Fibroblast of lung (primary cell): ENCODE results near the gene C2CD4C. TPM values are rescaled to one million over a fixed set of nuclear protein-coding genes. Genes with fewer than 3 reads are reported as not detected.

Experiments used
- DNase-seq, 2 donors: peaks; one replicate each; pipeline versions ENCODE4 v3.0.0 to v3.0.0-alpha.2; 2010; ENCODE audit warnings: low read depth in 2 of 2
- H2AFZ ChIP-seq: 2 replicates; pipeline ENCODE4 v1.5.1; 2012; ENCODE audit warnings: low read length, control low read depth, inconsistent platforms
- H3K27ac ChIP-seq: 2 replicates; pipeline ENCODE4 v1.5.1; 2011; ENCODE audit warnings: low read length, control low read depth; ENCODE audit not compliant: insufficient read depth
- H3K27me3 ChIP-seq: 2 replicates; pipeline ENCODE4 v1.5.1; 2011; ENCODE audit warnings: mild to moderate bottlenecking, low read length; ENCODE audit not compliant: control insufficient read depth, insufficient read depth
- H3K36me3 ChIP-seq: 2 replicates; pipeline ENCODE4 v1.5.1; 2011; ENCODE audit warnings: low read length; ENCODE audit not compliant: control insufficient read depth, insufficient read depth
- H3K4me1 ChIP-seq: 2 replicates; pipeline ENCODE4 v1.5.1; 2011; ENCODE audit warnings: low read length; ENCODE audit not compliant: control insufficient read depth, insufficient read depth; ENCODE audit errors: extremely low read depth
- H3K4me2 ChIP-seq: 2 replicates; pipeline ENCODE4 v1.5.1; 2011; ENCODE audit warnings: low read length, control low read depth; ENCODE audit not compliant: insufficient read depth; ENCODE audit errors: extremely low read depth
- H3K4me3 ChIP-seq, 4 experiments: fragments of 200-600 bp in 1 of 4; sonication (generic) in 1 of 4; replicated peaks in 1 of 4; 2 replicates each; pipeline ENCODE4 v1.5.1; 2011 to 2016; ENCODE audit warnings: low read length in 4 of 4, low read depth in 3 of 4, mild to moderate bottlenecking in 3 of 4, control low read depth in 2 of 4, inconsistent platforms in 1 of 4, mixed read lengths in 1 of 4; ENCODE audit not compliant: insufficient read depth in 1 of 4; ENCODE audit errors: control extremely low read depth in 1 of 4
- H3K79me2 ChIP-seq: 2 replicates; pipeline ENCODE4 v1.5.1; 2012; ENCODE audit warnings: mild to moderate bottlenecking, low read length, inconsistent platforms; ENCODE audit not compliant: control insufficient read depth, insufficient read depth
- H3K9ac ChIP-seq: 2 replicates; pipeline ENCODE4 v1.5.1; 2011; ENCODE audit warnings: mild to moderate bottlenecking, low read length, control low read depth; ENCODE audit not compliant: insufficient read depth
- H3K9me3 ChIP-seq: 2 replicates; pipeline ENCODE4 v1.5.1; 2012; ENCODE audit warnings: low read depth, low read length; ENCODE audit not compliant: control insufficient read depth, insufficient read depth
- H4K20me1 ChIP-seq: 2 replicates; pipeline ENCODE4 v1.5.1; 2011; ENCODE audit warnings: low read length; ENCODE audit not compliant: control insufficient read depth, insufficient read depth; ENCODE audit errors: extremely low read depth
- EZH2 ChIP-seq: IDR thresholded peaks from 2 replicates; pipeline ENCODE4 v1.5.1; 2012; ENCODE audit warnings: low read length, control low read depth, mild to moderate bottlenecking; ENCODE audit errors: missing control alignments
- polyA minus RNA-seq: library from RNA; depleted of rRNA, polyadenylated mRNA; stranded (reverse); fragments of >200 nt; gene quantifications from 2 replicates; pipeline ENCODE4 v1.2.3, GENCODE V29; 2011; ENCODE audit warnings: low replicate concordance
- polyA plus RNA-seq, 2 donors: library from polyadenylated mRNA; depleted of rRNA in 1 of 2; stranded (reverse) in 1 of 2; unstranded in 1 of 2; fragments of >200 nt; gene quantifications; 2 replicates each; pipeline ENCODE4 v1.2.1, GENCODE V29; 2011 to 2012; ENCODE audit warnings: missing spikeins in 1 of 2
- total RNA-seq: library from RNA; depleted of rRNA; stranded (reverse); fragments of >200 nt; gene quantifications from 2 replicates; pipeline ENCODE4 v1.2.1, GENCODE V29; 2014
- TF ChIP-seq, protein P1 (sequence below), 2 donors: IDR thresholded peaks in 1 of 2; conservative IDR thresholded peaks in 1 of 2; 1 replicate in 1 of 2; 2 replicates in 1 of 2; pipeline ENCODE4 v1.5.1; 2011 to 2012; ENCODE audit warnings: low read length in 2 of 2, control low read depth in 1 of 2, inconsistent platforms in 1 of 2, low read depth in 1 of 2, mild to moderate bottlenecking in 1 of 2

The C2CD4C gene, protein sequence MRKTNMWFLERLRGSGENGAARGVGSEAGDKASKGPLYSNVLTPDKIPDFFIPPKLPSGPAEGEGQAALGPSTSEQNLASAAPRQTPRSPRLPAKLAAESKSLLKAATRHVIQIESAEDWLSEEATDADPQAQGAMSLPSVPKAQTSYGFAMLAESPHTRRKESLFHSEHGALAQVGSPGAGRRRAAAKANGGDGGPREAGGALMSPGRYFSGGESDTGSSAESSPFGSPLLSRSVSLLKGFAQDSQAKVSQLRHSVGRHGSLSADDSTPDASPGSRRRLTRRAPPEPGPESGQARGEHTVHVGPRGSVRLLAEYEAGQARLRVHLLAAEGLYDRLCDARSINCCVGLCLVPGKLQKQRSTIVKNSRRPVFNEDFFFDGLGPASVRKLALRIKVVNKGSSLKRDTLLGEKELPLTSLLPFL
- total RNA-seq (under 0.01 and 0.17 TPM in 2 replicates), polyA plus RNA-seq (0.05 TPM in 1 of 2 replicates, not detected in the other), polyA minus RNA-seq (not detected in 2 replicates)
- 0.10 TPM in 1 of 2 replicates, not detected in the other for polyA plus RNA-seq (2012)

DNA sequence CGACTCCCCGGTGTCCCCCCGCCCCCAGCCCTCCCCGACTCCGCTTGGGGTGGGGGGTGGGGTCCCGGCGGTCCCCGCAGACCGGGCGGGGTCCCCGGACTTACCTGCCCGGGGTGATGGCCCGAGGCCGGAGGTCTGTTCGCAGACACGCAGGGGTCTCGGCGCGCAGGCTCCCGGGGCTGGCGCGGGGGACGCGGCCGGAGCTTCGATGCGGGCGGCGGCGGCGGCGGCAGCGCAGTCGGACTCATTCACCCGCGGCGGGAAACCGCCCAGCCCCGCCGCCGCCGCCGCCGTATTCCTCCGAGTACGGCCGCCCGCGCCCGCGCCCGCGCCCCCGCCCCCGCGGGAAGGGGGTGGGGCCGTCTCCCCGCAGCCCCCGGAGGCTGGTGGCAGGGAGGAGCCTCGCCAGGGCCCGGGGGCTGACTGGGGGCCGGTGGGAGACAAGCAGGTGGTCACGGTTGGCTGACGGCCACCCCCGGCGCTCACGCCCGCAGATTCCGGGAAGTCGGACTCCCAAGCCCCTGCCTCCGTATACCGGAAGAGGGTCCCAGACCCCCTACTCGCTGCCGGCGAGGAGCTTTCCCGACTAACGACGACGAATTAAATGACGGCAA lies at the start of gene C2CD4C:
TSS of gene C2CD4C (minus strand) at position 246 of the 614 bp plus-strand sequence. CDS start 786 bp downstream, outside the sequence.
- H3K4me3 ChIP-seq, result peak within 1 kb of the TSS in 1 of 4 experiments; percentile 25
- no peak within 1 kb of the TSS for H2AFZ ChIP-seq
- TF ChIP-seq EZH2, result no peak
- TF ChIP-seq, protein P1, sequence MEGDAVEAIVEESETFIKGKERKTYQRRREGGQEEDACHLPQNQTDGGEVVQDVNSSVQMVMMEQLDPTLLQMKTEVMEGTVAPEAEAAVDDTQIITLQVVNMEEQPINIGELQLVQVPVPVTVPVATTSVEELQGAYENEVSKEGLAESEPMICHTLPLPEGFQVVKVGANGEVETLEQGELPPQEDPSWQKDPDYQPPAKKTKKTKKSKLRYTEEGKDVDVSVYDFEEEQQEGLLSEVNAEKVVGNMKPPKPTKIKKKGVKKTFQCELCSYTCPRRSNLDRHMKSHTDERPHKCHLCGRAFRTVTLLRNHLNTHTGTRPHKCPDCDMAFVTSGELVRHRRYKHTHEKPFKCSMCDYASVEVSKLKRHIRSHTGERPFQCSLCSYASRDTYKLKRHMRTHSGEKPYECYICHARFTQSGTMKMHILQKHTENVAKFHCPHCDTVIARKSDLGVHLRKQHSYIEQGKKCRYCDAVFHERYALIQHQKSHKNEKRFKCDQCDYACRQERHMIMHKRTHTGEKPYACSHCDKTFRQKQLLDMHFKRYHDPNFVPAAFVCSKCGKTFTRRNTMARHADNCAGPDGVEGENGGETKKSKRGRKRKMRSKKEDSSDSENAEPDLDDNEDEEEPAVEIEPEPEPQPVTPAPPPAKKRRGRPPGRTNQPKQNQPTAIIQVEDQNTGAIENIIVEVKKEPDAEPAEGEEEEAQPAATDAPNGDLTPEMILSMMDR (conservative IDR thresholded peaks at IDR 0.05 in 1 of 2, IDR thresholded peaks at IDR 0.05 in 1 of 2; ENCODE audit: low read depth in 1 of 2, low read length in 2 of 2), result no peak

DNA sequence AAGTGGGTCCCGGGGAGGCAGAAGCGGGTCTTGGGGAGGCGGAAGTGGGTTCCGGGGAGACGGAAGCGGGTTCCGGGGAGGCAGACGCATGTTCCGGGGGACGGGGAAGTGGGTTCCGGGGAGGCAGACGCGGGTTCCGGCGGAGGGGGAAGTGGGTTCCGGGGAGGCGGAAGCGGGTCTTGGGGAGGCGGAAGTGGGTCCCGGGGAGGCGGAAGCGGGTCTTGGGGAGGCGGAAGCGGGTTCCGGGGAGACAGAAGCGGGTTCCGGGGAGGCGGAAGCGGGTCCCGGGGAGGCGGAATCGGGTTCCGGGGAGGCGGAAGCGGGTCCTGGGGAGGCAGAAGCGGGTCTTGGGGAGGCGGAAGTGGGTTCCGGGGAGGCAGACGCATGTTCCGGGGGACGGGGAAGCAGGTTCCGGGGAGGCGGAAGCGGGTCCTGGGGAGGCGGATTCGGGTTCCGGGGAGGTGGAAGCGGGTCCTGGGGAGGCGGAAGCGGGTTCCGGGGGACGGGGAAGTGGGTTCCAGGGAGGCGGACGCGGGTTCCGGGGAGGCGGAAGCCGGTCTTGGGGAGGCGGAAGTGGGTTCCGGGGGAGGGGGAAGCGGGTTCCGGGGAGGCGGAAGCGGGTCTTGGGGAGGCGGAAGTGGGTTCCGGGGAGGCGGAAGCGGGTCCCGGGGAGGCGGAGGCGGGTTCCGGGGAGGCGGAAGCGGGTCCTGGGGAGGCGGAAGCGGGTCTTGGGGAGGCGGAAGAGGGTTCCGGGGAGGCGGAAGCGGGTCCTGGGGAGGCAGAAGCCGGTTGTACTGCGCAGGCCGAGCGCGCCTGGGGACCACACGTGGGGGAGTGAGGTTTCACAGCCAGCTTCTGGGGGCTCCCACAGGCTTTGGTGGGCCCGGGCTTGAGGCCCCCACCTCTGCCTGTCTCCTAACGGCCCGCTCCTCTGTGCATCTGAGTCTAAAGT lies 49.4 kb upstream of the C2CD4C start:
- H2AFZ ChIP-seq, result no peak overlapping the region
- no peaks in the 10 kb centered on the region for H3K9me3 ChIP-seq
- H3K79me2 ChIP-seq, result no peaks in the 10 kb centered on the region
- H3K4me1 ChIP-seq, result no peaks in the 10 kb centered on the region
- no peak overlapping the region for H3K4me3 ChIP-seq
- H3K4me2 ChIP-seq, result no peak overlapping the region
- TF ChIP-seq, protein P1 (conservative IDR thresholded peaks at IDR 0.05 in 1 of 2, IDR thresholded peaks at IDR 0.05 in 1 of 2; ENCODE audit: low read depth in 1 of 2, low read length in 2 of 2), result no peak
- TF ChIP-seq EZH2, result no peak
- H3K27ac ChIP-seq, result no peak overlapping the region
- no peaks in the 10 kb centered on the region for H4K20me1 ChIP-seq
- no peak overlapping the region for H3K9ac ChIP-seq
- DNase-seq, result no peak
- peaks cover 12% of the 10 kb centered on the region for H3K27me3 ChIP-seq
- no peaks in the 10 kb centered on the region for H3K36me3 ChIP-seq

More for the DNA sequence above, at the start of gene C2CD4C:
- H3K9ac ChIP-seq, result no peak within 1 kb of the TSS
- H3K27me3 ChIP-seq, result peaks cover 13% of the 10 kb centered on the region
- H3K9me3 ChIP-seq, result no peaks in the 10 kb centered on the region
- H3K36me3 ChIP-seq, result no peaks in the 10 kb centered on the region
- H3K4me1 ChIP-seq, result no peaks in the 10 kb centered on the region
- H3K79me2 ChIP-seq, result no peaks in the 10 kb centered on the region
- DNase-seq, result no peak
- H3K4me2 ChIP-seq, result peak within 1 kb of the TSS; percentile 35
- H4K20me1 ChIP-seq, result no peaks in the 10 kb centered on the region
- H3K27ac ChIP-seq, result no peak within 1 kb of the TSS
